GM21576 (cell line): ENCODE measurements around the gene C10orf71.

Experiments
- ATAC-seq: cut with Tn5 transposase; IDR thresholded peaks from one replicate; pipeline ENCODE4 v1.9.1; 2021; ENCODE audit warnings: mild to moderate bottlenecking, moderate library complexity; ENCODE audit not compliant: unreplicated experiment

C10orf71 gene

DNA sequence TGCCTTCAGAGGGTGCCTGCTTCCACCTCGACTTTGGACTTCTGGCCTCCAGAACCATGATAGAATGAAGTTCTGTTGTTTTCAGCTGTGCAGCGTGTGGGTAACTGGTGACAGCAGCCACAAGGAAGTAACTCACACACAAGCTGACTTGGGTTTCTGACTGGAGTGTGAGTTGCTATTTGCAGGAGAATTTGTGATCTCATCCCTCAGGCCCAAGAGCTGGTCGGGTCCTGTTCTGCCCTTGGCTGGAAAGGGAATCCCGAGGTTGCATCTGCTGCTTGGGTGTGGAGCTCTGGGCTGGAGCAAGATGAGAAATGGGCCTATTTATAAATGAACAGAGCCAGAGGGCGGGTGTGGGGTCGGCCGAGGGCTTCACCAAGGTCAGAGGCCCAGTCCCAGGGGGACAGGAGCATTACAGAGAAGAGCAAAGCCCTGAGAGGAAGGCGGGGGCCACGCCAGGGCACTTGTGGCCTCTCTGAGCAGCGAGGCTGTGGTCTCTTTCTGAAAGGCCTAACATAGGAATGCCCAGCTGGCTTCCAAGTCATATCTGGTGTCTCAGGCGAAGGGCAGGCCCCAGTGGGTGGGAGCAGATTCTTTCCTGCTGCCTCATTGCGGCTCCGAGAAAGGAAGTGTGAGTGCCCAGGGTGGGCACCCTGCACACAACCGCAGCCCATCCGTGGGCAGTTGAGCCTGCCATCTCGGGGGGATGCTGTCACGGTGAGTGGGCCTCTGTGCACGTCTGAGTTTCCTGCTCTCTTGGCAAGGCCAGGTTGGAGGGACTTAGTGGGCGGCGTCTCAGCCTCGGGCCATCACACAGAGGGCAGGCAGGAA is 26.5 kb upstream of the C10orf71 start:
- ATAC-seq, result no peak

DNA sequence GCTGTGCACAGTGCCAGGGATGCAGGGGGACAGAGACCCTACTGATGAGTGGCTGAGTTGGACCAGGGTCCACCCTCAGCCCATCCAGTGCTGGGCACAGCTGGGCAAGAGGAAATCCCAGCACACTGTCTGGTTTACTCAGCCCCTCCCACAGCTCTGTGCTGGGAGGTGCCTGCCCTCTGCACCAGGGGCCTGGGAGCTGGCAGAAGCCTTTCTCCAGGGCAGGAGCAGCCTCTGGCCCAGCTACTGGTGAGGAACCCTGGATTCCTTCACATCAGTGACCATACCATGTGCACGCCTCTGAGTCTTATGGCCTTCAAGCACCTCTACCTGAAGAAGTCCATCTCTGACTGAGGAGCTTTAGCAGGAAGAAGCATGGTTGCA is 25.9 kb upstream of the C10orf71 start:
- no peak for ATAC-seq

GRCh38 chr10:49273626-49274025 is 25.3 kb upstream of the C10orf71 start:
- no peak for ATAC-seq

- no peak for ATAC-seq
These were observed 24.1 kb upstream of the C10orf71 start for GRCh38 chr10:49274886-49275285.

GRCh38 chr10:49275896-49276295 is 23.1 kb upstream of the C10orf71 start:
- no peak for ATAC-seq

DNA sequence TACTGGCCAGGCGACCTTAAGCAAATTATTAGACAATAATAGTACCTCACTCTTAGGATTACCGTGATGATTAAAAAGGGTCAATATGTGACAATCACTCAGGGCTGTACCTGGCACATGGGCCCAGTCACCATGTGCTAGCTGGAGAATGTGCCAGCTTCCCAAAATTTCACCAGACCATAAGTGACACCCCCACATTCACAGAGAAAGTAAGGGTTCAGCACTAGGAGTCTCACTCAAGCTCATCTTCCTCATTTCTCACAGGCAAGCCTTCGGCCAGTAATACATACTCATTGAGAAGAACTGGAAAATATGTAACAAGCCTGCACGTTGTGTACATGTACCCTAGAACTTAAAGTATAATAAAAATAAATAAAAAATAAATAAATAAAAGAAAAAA is 22.4 kb upstream of the C10orf71 start:
- no peak for ATAC-seq

DNA sequence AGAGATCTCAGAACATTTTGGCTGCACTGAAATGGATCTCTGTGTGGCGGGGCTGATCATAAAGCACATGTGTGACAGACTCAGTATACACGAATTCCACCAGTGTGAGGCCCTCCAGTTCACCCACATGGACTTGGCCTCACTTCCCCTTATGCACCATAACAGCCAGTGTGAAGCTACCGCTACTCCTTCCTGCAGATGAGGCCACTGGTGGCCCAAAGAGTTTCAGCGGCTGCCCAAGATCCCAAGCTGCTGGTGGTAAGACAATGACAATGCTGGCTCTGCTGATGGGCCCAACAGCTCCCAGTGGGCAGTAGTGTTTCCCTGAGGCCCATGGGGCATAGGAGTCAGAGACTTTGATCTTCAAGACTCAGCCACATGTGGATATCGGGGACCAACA is 21.0 kb upstream of the C10orf71 start:
- no peak for ATAC-seq

DNA sequence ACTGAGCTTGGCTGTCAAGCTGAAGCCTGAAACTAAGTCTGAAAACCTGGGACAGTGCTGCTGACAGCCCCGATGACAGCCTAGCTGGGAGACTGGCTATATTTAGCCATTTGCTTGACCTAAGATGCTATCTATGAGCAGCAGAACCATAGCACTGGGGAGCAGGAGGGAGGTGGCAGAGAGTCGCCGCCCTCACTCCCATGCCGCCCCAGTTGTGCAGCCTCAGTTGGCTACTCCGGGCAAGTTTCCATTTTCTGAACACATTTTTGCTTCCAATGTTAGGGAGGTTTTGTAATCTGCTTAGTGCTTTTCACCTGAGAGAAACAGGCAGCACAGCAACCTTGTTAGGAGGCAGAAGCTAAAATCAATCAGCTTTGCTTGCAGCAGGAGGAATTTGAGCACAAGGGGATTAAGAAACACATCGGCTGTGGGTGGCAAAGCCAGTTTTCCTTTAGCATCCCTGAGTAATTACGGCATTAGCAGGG is 20.4 kb upstream of the C10orf71 start:
- no peak for ATAC-seq

GRCh38 chr10:49279015-49279880 is 19.7 kb upstream of the C10orf71 start:
- ATAC-seq, result no peak

- no peak for ATAC-seq
These were observed 19.0 kb upstream of the C10orf71 start for GRCh38 chr10:49280001-49280408.

DNA sequence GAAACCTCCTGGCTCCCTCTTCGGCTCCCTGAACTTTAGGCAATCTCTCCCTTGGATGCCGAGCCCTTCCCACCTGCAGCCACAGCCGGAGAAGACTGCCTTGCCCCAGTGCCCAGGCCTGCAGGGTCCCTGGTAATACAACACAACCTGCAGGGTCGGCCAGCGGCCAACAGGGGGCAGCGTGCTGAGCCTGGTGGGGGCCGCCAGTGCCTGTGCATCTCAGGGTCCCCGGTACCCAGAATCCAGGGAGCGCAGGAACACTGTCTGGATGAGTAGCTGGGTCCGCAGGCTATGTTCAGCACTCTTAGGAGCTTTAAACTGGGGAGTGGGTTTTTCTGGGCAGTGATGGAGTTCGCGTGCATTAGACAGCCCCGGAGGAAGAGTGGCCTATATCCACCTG is 17.5 kb upstream of the C10orf71 start:
- no peak for ATAC-seq

GRCh38 chr10:49282306-49282705 is 16.7 kb upstream of the C10orf71 start:
- no peak for ATAC-seq

DNA sequence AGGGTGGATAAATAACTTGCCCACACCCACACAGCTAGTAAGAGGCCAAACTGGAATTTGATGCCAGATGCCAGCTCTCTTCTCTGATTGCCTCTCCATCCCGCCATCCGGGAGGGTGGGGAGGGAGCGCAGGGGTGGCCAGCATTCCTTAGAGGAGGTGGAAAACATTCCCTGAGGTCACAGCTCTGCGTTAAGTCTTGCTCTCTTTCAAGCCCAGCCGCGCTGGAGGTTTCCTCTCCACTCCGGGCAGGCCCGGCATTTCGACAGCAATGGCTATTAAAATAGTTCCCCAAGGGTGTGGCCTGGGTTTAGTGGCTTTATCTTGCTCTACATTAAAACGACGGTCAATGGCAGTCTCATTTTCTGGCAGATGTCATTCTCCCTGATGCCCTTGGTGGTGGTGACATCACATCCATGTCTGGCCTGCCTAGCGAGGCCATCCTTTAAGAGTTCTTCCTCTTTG is 16.1 kb upstream of the C10orf71 start:
- no peak for ATAC-seq

DNA sequence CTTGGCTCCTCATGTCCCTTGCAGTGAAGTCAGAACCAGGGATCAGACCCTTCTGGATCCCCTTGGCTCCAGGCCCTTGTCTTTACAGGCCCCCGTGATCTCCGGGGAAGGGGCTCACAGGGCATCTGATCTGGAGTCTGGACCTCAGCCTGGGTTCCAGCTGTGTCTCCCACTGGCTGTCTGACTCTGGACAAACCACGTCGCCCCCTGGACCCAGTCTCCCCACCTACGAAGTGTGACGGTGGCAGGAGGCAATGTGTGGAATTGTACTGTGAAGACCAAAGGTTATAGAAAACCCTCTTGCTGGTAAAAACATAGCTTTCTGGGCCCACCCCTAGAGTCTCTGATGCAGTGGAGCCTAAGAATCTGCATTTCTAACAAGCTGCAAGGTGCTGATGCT is 15.5 kb upstream of the C10orf71 start:
- ATAC-seq, result no peak

DNA sequence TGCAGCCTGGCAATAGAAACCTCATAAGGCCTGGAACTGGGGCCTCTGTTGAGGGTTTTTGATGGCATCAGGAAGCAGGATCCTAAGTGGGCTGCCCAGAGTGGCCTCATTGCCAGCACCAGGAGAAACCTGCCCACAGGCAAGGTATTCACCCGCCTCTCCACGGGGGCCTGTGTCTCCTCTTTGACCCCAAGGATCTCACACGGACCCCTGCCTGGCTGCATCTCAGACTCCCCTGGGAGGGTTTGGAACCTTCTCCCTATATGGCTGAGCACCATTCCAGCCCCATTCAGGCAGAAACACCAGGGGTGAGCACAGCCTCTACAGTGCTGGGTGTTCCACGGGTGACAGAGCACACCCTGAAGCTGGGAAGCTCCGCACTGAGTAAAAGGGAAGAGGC is 14.6 kb upstream of the C10orf71 start:
- no peak for ATAC-seq

DNA sequence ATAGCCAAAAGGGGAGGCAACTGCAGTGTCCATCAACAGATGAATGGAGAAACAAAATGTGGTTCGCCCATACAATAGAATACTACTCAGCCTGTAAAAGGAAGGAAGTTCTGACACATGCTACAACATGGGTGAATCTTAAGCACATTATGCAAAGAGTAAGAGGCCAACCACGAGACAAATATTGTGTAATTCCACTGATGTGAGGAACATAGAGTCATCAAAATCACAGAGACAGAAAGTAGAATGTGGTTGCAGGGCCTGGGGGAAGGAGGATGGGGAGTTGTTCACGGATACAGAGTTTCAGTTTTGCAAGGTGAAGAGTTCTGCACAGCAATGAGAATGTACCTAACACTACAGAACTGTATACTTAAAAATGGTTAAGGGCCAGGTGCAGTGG is 13.7 kb upstream of the C10orf71 start:
- no peak for ATAC-seq

DNA sequence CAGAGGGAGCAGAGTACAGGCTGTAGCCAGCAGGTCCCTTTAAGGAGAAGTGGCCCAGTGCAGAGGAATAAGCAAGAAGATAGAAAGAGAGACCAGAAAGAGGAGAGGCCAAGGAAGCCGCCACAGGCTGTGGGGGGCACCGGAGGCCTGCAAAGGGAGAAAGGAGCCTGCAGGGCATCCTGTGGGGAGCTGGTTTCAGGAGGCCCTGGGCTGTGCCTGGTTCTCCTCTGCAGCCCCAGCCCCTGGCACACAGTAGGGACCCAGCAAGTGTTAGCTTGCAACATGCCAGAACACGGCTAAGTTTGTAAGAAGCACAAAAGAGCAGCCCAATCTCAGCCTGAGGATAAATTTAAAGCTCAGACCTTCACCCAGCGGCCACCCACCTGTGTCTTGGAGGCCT is 12.3 kb upstream of the C10orf71 start:
- ATAC-seq, result no peak

- no peak for ATAC-seq
These were observed 11.2 kb upstream of the C10orf71 start for GRCh38 chr10:49287689-49288340.

- ATAC-seq, result no peak
These were observed 10.5 kb upstream of the C10orf71 start for GRCh38 chr10:49288341-49289065.

DNA sequence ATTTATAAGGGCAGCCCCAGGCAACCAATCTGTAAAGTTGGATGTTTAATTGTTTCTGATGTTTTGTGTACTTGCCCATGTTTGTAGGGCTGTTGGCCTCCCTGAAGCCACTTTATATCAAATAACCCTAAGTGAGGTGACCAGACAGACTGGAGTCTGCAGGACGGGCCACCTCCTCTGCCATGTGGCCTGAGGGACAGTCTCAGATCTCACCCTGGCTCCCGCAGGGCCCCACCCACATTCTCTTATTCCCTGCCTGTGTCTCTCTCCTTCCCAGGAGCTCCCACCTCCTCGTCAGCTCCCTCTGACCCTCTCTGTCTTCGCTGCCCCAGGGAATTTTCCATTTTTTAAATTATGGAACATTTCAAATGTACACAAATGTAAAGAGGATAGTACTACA is 9.5 kb upstream of the C10orf71 start:
- ATAC-seq, result no peak

GRCh38 chr10:49290131-49290530 is 8.8 kb upstream of the C10orf71 start:
- no peak for ATAC-seq
